ENCODE data around the gene MSH3.

DNA sequence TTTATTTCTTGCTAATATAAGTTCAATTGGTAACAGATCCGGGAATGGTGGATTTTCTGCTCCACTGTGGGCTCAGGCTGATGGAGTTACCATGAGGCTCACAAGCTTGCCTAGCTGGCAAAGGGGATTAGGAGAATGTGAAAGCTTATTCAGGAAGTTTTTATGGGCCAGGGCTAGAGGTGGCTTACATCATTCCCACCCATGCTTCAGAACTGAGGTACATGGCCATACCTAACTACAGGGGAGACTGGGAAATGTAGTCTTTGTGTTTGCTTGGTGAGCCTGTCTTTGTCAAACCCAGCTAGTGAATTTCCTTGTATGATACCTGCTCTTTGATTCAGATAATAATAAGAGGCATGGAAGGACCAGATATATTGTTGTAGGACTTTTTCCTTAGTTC is 106.2 kb downstream of the MSH3 start:
- TF ChIP-seq EZH2 (optimal IDR thresholded peaks at IDR 0.05; ENCODE audit: low read depth, low read length) (no peak), EZH2phosphoT487 (IDR thresholded peaks at IDR 0.05; ENCODE audit: low read length) (no peak)
- TF ChIP-seq, protein P1, sequence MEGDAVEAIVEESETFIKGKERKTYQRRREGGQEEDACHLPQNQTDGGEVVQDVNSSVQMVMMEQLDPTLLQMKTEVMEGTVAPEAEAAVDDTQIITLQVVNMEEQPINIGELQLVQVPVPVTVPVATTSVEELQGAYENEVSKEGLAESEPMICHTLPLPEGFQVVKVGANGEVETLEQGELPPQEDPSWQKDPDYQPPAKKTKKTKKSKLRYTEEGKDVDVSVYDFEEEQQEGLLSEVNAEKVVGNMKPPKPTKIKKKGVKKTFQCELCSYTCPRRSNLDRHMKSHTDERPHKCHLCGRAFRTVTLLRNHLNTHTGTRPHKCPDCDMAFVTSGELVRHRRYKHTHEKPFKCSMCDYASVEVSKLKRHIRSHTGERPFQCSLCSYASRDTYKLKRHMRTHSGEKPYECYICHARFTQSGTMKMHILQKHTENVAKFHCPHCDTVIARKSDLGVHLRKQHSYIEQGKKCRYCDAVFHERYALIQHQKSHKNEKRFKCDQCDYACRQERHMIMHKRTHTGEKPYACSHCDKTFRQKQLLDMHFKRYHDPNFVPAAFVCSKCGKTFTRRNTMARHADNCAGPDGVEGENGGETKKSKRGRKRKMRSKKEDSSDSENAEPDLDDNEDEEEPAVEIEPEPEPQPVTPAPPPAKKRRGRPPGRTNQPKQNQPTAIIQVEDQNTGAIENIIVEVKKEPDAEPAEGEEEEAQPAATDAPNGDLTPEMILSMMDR (IDR thresholded peaks at IDR 0.05; ENCODE audit: low read length), result no peak
